ENCODE results near the gene ZNF580. TPM values are rescaled to one million over a fixed set of nuclear protein-coding genes. Genes with fewer than 3 reads are reported as not detected.

ZNF580 gene
- total and polyA plus RNA-seq, 2 of the 13 experiments (the other 11 are each of a cell fraction or from before 2014, with no cell fraction given) = 4.4 to 6.0 TPM

GRCh38 chr19:55674841-55675660, 34.2 kb downstream of the ZNF580 start, which contains the start of gene EPN1 (continued):
- TF ChIP-seq ZFP90 (CRISPR knock-in tag; IDR thresholded peaks at IDR 0.05; ENCODE audit: borderline replicate concordance) (0 out of 2 replicates have a peak, but pooled peaks have one; percentile 24), GATAD2A (CRISPR knock-in tag; IDR thresholded peaks at IDR 0.05) (no peak), ZNF383 (CRISPR knock-in tag; IDR thresholded peaks at IDR 0.05; ENCODE audit: borderline replicate concordance) (no peak), ZNF256 (CRISPR knock-in tag; conservative IDR thresholded peaks at IDR 0.05) (no peak), ZFP36L1 (CRISPR knock-in tag; IDR thresholded peaks at IDR 0.05) (no peak), HMG20B (CRISPR knock-in tag; conservative IDR thresholded peaks at IDR 0.05) (no peak), CCAR2 (optimal IDR thresholded peaks at IDR 0.05; ENCODE audit: low read depth, low read length) (no peak), FOXJ3 (CRISPR knock-in tag; IDR thresholded peaks at IDR 0.05; ENCODE audit: borderline replicate concordance) (no peak), FOSL1 (CRISPR knock-in tag; IDR thresholded peaks at IDR 0.05; ENCODE audit: borderline replicate concordance) (no peak), SMC3 (IDR thresholded peaks at IDR 0.05; ENCODE audit: low read length) (no peak), PREB (CRISPR knock-in tag; IDR thresholded peaks at IDR 0.05) (no peak), GABPA (IDR thresholded peaks at IDR 0.05; ENCODE audit: low read depth, low read length) (peak; percentile 92), GABPA (CRISPR knock-in tag; IDR thresholded peaks at IDR 0.05; ENCODE audit: low read depth) (peak; percentile 93), HMG20A (CRISPR knock-in tag; IDR thresholded peaks at IDR 0.05; ENCODE audit: borderline replicate concordance) (no peak), LBX2 (CRISPR knock-in tag; IDR thresholded peaks at IDR 0.05; ENCODE audit: borderline replicate concordance) (no peak), RXRA (CRISPR knock-in tag; IDR thresholded peaks at IDR 0.05) (peak; percentile 70), GZF1 (CRISPR knock-in tag; IDR thresholded peaks at IDR 0.05) (no peak), FOXP1 (IDR thresholded peaks at IDR 0.05) (no peak), FOXP1 (CRISPR knock-in tag; IDR thresholded peaks at IDR 0.05) (no peak), ISL2 (CRISPR knock-in tag; IDR thresholded peaks at IDR 0.05) (0 out of 2 replicates have a peak, but pooled peaks have one; percentile 33), NR2F2 (IDR thresholded peaks at IDR 0.05; ENCODE audit: borderline replicate concordance, low read depth) (no peak; the same call in 1 of the 2 replicates), NRL (CRISPR knock-in tag; IDR thresholded peaks at IDR 0.05; ENCODE audit: borderline replicate concordance) (no peak; the same call in 1 of the 2 replicates), SIX4 (CRISPR knock-in tag; IDR thresholded peaks at IDR 0.05) (no peak), HNRNPLL (IDR thresholded peaks at IDR 0.05; ENCODE audit: low read depth, low read length, poor library complexity, severe bottlenecking) (peak; percentile 74)
- TF ChIP-seq, protein P1, sequence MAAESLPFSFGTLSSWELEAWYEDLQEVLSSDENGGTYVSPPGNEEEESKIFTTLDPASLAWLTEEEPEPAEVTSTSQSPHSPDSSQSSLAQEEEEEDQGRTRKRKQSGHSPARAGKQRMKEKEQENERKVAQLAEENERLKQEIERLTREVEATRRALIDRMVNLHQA (CRISPR knock-in tag; IDR thresholded peaks at IDR 0.05) = no peak
- TF ChIP-seq, protein P2, sequence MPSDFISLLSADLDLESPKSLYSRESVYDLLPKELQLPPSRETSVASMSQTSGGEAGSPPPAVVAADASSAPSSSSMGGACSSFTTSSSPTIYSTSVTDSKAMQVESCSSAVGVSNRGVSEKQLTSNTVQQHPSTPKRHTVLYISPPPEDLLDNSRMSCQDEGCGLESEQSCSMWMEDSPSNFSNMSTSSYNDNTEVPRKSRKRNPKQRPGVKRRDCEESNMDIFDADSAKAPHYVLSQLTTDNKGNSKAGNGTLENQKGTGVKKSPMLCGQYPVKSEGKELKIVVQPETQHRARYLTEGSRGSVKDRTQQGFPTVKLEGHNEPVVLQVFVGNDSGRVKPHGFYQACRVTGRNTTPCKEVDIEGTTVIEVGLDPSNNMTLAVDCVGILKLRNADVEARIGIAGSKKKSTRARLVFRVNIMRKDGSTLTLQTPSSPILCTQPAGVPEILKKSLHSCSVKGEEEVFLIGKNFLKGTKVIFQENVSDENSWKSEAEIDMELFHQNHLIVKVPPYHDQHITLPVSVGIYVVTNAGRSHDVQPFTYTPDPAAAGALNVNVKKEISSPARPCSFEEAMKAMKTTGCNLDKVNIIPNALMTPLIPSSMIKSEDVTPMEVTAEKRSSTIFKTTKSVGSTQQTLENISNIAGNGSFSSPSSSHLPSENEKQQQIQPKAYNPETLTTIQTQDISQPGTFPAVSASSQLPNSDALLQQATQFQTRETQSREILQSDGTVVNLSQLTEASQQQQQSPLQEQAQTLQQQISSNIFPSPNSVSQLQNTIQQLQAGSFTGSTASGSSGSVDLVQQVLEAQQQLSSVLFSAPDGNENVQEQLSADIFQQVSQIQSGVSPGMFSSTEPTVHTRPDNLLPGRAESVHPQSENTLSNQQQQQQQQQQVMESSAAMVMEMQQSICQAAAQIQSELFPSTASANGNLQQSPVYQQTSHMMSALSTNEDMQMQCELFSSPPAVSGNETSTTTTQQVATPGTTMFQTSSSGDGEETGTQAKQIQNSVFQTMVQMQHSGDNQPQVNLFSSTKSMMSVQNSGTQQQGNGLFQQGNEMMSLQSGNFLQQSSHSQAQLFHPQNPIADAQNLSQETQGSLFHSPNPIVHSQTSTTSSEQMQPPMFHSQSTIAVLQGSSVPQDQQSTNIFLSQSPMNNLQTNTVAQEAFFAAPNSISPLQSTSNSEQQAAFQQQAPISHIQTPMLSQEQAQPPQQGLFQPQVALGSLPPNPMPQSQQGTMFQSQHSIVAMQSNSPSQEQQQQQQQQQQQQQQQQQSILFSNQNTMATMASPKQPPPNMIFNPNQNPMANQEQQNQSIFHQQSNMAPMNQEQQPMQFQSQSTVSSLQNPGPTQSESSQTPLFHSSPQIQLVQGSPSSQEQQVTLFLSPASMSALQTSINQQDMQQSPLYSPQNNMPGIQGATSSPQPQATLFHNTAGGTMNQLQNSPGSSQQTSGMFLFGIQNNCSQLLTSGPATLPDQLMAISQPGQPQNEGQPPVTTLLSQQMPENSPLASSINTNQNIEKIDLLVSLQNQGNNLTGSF (CRISPR knock-in tag; IDR thresholded peaks at IDR 0.05) = 0 out of 2 replicates have a peak, but pooled peaks have one; percentile 19
